ENCODE measurements around the gene HECTD4. TPM values are rescaled to one million over a fixed set of nuclear protein-coding genes. Genes with fewer than 3 reads are reported as not detected.

HECTD4 gene
- total RNA-seq, 2 experiments from 2014 or later: 15.8 to 17.8 TPM

DNA sequence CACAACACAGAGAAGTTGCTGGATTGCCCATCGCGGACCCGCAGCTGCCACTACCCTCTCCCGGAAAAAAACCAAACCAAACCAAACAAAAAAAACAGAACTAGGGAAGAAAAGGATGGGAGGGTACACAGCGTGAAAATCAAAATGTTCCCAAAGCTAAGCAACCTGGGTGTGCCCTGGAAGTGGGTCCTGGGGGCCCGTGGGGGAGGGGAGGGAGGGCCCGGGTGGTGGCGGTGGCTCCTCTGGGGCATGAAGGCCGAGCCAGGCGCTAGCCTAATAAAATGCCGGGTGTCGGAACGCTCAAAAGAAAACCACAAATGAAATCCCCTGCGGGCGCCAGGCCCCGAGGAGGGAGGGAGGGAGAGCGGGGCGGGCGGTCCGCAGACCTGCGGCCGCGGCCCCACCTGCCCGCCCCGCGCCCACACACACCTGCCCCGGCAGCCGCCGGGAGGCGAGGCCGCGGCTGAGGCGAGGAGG is 787 bp downstream of the HECTD4 start:
- Mint-ChIP-seq H3K36me3 (peaks cover 3% of the 10 kb centered on the region), H3K27me3 (no peaks in the 10 kb centered on the region), H3K9me3 (no peaks in the 10 kb centered on the region), H3K4me3 (peak overlapping the region; percentile 99), H3K4me1 (peaks cover 13% of the 10 kb centered on the region), H3K27ac (peak overlapping the region; percentile 92)
- DNase-seq: peak; percentile 60

DNA sequence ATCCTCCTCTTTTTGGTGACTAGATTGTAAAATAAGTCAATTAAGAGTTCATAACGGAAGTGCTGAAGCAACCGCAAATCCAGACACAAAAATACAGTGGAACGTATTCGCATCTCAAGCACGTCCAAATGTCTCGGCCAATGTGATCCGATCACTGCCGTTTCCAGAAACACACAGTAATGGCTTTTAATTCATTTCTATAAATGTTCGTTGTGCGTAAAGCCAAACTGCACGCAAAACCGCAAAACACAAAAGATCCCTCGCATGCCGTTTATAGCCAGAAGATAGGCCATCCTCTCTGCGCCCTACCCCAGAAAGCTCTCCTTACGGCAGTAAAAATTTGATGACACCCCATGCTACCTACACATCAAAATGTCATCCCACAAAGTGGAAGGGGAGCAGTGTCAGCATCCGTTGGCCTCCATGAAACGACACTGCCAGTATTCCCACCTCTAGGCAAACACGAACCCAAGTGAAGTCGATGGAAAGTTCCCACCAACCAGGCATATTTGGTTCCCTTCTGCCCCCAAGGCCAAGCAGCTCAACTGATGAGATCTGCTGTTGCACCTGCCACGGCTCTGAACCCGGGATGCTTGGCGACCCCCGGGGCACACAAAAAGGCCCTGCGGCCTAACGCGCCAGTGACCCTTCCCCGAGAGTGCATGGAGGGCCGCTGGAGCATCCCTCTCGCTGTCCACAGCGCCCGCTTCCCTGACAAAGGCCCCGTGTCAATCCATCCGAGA is 1.4 kb downstream of the HECTD4 start:
- peaks cover 3% of the 10 kb centered on the region for H3K36me3 Mint-ChIP-seq
- no peaks in the 10 kb centered on the region for H3K27me3 Mint-ChIP-seq
- peak; percentile 3 for DNase-seq
- H3K4me1 Mint-ChIP-seq: peaks cover 13% of the 10 kb centered on the region
- peak overlapping the region; percentile 92 for H3K27ac Mint-ChIP-seq
- H3K9me3 Mint-ChIP-seq: no peaks in the 10 kb centered on the region
- H3K4me3 Mint-ChIP-seq: peak overlapping the region; percentile 99

GRCh38 chr12:112375105-112375504 is 7.1 kb downstream of the HECTD4 start:
- Mint-ChIP-seq H3K27ac (no peak overlapping the region), H3K4me1 (peaks cover 3% of the 10 kb centered on the region), H3K4me3 (no peak overlapping the region), H3K9me3 (no peaks in the 10 kb centered on the region), H3K27me3 (no peaks in the 10 kb centered on the region), H3K36me3 (no peaks in the 10 kb centered on the region)
- DNase-seq: no peak

DNA sequence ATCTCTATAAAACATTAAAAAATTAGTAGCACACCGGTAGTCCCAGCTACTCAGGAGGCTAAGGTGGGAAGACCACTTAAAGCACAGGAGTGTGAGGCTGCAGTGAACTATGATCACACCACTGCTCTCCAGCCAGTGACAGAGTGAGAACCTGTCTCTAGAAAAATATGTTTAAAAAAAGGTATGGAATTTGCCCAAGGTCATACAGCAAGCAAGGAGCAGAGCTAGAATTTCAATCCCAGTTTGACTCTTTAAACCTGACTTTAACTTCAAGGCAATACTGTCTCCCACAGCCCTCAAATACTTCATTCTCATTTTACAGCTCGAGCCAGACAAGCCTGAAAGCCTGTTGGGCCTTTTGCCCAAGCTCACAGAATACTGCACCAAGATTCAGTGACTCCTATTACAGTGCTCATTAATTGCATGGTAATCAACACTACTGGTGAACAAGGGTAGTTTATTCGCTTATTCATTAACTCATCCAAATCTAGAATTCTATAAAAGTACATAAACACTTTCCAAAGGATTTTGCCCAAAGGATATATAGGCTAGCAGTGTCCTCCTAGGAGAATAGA is 8.0 kb downstream of the HECTD4 start:
- no peaks in the 10 kb centered on the region for H3K27me3 Mint-ChIP-seq
- no peak overlapping the region for H3K27ac Mint-ChIP-seq
- no peak overlapping the region for H3K4me3 Mint-ChIP-seq
- DNase-seq: no peak
- no peaks in the 10 kb centered on the region for H3K36me3 Mint-ChIP-seq
- peaks cover 6% of the 10 kb centered on the region for H3K4me1 Mint-ChIP-seq
- no peaks in the 10 kb centered on the region for H3K9me3 Mint-ChIP-seq

- Mint-ChIP-seq H3K9me3 (no peaks in the 10 kb centered on the region), H3K36me3 (no peaks in the 10 kb centered on the region), H3K4me1 (peaks cover 6% of the 10 kb centered on the region), H3K27ac (no peak overlapping the region), H3K4me3 (no peak overlapping the region), H3K27me3 (no peaks in the 10 kb centered on the region)
- DNase-seq: no peak
Observed at GRCh38 chr12:112370868-112371510, 11.2 kb downstream of the HECTD4 start.

DNA sequence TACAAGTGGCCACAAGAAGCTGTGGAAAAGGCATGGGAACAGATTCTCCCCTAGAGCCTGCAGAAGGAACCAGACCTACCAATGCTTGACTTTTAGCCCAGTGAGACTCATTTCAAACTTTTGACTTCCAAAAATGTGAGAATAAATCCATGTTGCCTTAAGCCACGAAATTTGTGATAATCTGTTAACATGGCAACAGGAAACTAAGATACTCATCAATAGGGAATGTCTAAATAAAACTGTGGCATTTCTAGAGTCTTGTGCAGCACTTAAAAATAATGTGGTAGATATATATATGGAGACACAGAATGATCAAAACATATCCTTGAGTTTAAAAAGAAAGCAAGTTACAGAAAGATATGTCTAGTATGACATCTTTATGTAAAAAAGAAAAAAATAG is 12.0 kb downstream of the HECTD4 start:
- Mint-ChIP-seq H3K9me3 (no peaks in the 10 kb centered on the region), H3K27ac (no peak overlapping the region), H3K4me1 (peaks cover 6% of the 10 kb centered on the region), H3K36me3 (no peaks in the 10 kb centered on the region), H3K27me3 (no peaks in the 10 kb centered on the region), H3K4me3 (no peak overlapping the region)
- DNase-seq: no peak

- H3K4me3 Mint-ChIP-seq: no peak overlapping the region
- peaks cover 6% of the 10 kb centered on the region for H3K4me1 Mint-ChIP-seq
- no peak for DNase-seq
- no peaks in the 10 kb centered on the region for H3K27me3 Mint-ChIP-seq
- H3K27ac Mint-ChIP-seq: no peak overlapping the region
- H3K36me3 Mint-ChIP-seq: no peaks in the 10 kb centered on the region
- H3K9me3 Mint-ChIP-seq: no peaks in the 10 kb centered on the region
Observed at GRCh38 chr12:112368856-112369255, 13.4 kb downstream of the HECTD4 start.

GRCh38 chr12:112367965-112368364 is 14.3 kb downstream of the HECTD4 start:
- Mint-ChIP-seq H3K4me3 (no peak overlapping the region), H3K27me3 (no peaks in the 10 kb centered on the region), H3K27ac (no peak overlapping the region), H3K9me3 (no peaks in the 10 kb centered on the region), H3K36me3 (no peaks in the 10 kb centered on the region), H3K4me1 (peaks cover 6% of the 10 kb centered on the region)
- no peak for DNase-seq

GRCh38 chr12:112362310-112362709 is 19.9 kb downstream of the HECTD4 start:
- Mint-ChIP-seq H3K9me3 (no peaks in the 10 kb centered on the region), H3K27me3 (no peaks in the 10 kb centered on the region), H3K4me3 (no peak overlapping the region), H3K4me1 (peaks cover 10% of the 10 kb centered on the region), H3K27ac (no peak overlapping the region), H3K36me3 (no peaks in the 10 kb centered on the region)
- DNase-seq: no peak

- peaks cover 14% of the 10 kb centered on the region for H3K4me1 Mint-ChIP-seq
- no peak overlapping the region for H3K27ac Mint-ChIP-seq
- H3K27me3 Mint-ChIP-seq: no peaks in the 10 kb centered on the region
- H3K9me3 Mint-ChIP-seq: no peaks in the 10 kb centered on the region
- no peak overlapping the region for H3K4me3 Mint-ChIP-seq
- no peaks in the 10 kb centered on the region for H3K36me3 Mint-ChIP-seq
- DNase-seq: no peak
Observed at GRCh38 chr12:112361271-112361670, 21.0 kb downstream of the HECTD4 start.

- no peak overlapping the region for H3K27ac Mint-ChIP-seq
- H3K4me1 Mint-ChIP-seq: peaks cover 17% of the 10 kb centered on the region
- no peaks in the 10 kb centered on the region for H3K9me3 Mint-ChIP-seq
- no peaks in the 10 kb centered on the region for H3K27me3 Mint-ChIP-seq
- H3K4me3 Mint-ChIP-seq: no peak overlapping the region
- no peak for DNase-seq
- H3K36me3 Mint-ChIP-seq: peaks cover 2% of the 10 kb centered on the region
Observed at GRCh38 chr12:112359290-112359689, 22.9 kb downstream of the HECTD4 start.

DNA sequence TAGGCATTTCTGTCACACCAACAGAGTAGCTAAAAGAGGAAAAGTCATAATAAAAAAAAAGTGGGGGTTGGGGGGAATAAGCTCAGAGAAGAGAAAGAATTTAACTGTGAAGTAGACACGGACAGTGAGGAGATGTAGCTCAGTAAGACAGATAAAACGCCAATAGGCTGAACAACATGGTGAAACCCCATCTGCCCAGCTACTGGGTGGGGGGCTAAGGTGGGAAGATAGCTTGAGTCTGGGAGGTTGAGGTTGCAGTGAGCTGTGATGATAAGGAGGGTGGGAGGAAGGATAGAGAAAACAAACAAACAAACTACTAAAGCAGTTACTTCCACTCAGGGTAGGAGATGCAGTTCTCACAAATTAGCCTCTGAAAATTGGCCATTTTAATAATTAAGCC is 25.0 kb downstream of the HECTD4 start:
- peaks cover 24% of the 10 kb centered on the region for H3K4me1 Mint-ChIP-seq
- no peak overlapping the region for H3K4me3 Mint-ChIP-seq
- no peaks in the 10 kb centered on the region for H3K9me3 Mint-ChIP-seq
- H3K27me3 Mint-ChIP-seq: no peaks in the 10 kb centered on the region
- H3K36me3 Mint-ChIP-seq: peaks cover 2% of the 10 kb centered on the region
- H3K27ac Mint-ChIP-seq: no peak overlapping the region
- no peak for DNase-seq

GRCh38 chr12:112354399-112354798 is 27.8 kb downstream of the HECTD4 start:
- Mint-ChIP-seq H3K27ac (no peak overlapping the region), H3K36me3 (peaks cover 2% of the 10 kb centered on the region), H3K9me3 (no peaks in the 10 kb centered on the region), H3K4me1 (peaks cover 23% of the 10 kb centered on the region), H3K4me3 (no peak overlapping the region), H3K27me3 (no peaks in the 10 kb centered on the region)
- DNase-seq: no peak

GRCh38 chr12:112353393-112353792 is 28.8 kb downstream of the HECTD4 start:
- DNase-seq: no peak
- Mint-ChIP-seq H3K4me3 (no peak overlapping the region), H3K27ac (no peak overlapping the region), H3K4me1 (peaks cover 22% of the 10 kb centered on the region), H3K9me3 (no peaks in the 10 kb centered on the region), H3K36me3 (peaks cover 2% of the 10 kb centered on the region), H3K27me3 (no peaks in the 10 kb centered on the region)

- H3K36me3 Mint-ChIP-seq: peaks cover 2% of the 10 kb centered on the region
Observed at GRCh38 chr12:112352921-112353320, 29.3 kb downstream of the HECTD4 start.

More at GRCh38 chr12:112352921-112353320, 29.3 kb downstream of the HECTD4 start:
- no peak for DNase-seq
- H3K27ac Mint-ChIP-seq: no peak overlapping the region
- H3K4me3 Mint-ChIP-seq: no peak overlapping the region
- no peaks in the 10 kb centered on the region for H3K9me3 Mint-ChIP-seq
- H3K4me1 Mint-ChIP-seq: peaks cover 23% of the 10 kb centered on the region
- H3K27me3 Mint-ChIP-seq: no peaks in the 10 kb centered on the region

Data from activated naive CD8-positive, alpha-beta T cell treated with anti-CD3 and anti-CD28 coated beads for 36 hours (primary cell).